Panc1 (cell line): ENCODE data around the gene RCOR3.
"Not testable (repeated sequence)": the region's sequence is repeated elsewhere in the genome, so short reads cannot be mapped to it uniquely, and the experiment has no call there.

ENCODE experiments used
- POLR2AphosphoS5 ChIP-seq: IDR thresholded peaks from 2 replicates; pipeline ENCODE4 v1.6.1; 2012; ENCODE audit warnings: mild to moderate bottlenecking, low read depth, low read length, moderate library complexity
- TF ChIP-seq, protein P1 (sequence below): fragments of 450-650 bp; IDR thresholded peaks from 2 replicates; pipeline ENCODE4 v1.5.1; 2017; ENCODE audit warnings: mild to moderate bottlenecking
- TF ChIP-seq, protein P2 (sequence below), 2 experiments: IDR thresholded peaks; 2 replicates each; pipeline ENCODE4 v1.6.1; 2011 to 2012; ENCODE audit warnings: low read depth in 2 of 2, control low read depth in 1 of 2, low read length in 1 of 2, mild to moderate bottlenecking in 1 of 2, moderate library complexity in 1 of 2; ENCODE audit not compliant: insufficient read depth in 1 of 2

DNA sequence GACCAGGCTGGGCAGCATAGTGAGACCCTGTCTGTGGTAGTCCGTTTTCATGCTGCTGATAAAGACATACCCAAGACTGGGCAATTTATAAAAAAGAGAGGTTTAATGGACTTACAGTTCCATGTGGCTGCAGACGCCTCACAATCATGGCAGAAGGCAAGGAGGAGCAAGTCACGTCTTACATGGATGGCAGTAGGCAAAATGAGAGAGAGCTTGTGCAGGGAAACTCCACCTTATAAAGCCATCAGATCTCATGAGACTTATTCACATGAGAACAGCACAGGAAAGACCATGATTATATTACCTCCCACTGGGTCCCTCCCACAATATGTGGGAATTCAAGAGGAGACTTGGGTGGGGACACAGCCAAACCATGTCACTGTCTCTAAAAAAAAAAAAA, 92.9 kb downstream of the RCOR3 start:
- TF ChIP-seq, protein P1, sequence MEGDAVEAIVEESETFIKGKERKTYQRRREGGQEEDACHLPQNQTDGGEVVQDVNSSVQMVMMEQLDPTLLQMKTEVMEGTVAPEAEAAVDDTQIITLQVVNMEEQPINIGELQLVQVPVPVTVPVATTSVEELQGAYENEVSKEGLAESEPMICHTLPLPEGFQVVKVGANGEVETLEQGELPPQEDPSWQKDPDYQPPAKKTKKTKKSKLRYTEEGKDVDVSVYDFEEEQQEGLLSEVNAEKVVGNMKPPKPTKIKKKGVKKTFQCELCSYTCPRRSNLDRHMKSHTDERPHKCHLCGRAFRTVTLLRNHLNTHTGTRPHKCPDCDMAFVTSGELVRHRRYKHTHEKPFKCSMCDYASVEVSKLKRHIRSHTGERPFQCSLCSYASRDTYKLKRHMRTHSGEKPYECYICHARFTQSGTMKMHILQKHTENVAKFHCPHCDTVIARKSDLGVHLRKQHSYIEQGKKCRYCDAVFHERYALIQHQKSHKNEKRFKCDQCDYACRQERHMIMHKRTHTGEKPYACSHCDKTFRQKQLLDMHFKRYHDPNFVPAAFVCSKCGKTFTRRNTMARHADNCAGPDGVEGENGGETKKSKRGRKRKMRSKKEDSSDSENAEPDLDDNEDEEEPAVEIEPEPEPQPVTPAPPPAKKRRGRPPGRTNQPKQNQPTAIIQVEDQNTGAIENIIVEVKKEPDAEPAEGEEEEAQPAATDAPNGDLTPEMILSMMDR: not testable (repeated sequence)
- not testable (repeated sequence) for TF ChIP-seq POLR2AphosphoS5
- TF ChIP-seq, protein P2, sequence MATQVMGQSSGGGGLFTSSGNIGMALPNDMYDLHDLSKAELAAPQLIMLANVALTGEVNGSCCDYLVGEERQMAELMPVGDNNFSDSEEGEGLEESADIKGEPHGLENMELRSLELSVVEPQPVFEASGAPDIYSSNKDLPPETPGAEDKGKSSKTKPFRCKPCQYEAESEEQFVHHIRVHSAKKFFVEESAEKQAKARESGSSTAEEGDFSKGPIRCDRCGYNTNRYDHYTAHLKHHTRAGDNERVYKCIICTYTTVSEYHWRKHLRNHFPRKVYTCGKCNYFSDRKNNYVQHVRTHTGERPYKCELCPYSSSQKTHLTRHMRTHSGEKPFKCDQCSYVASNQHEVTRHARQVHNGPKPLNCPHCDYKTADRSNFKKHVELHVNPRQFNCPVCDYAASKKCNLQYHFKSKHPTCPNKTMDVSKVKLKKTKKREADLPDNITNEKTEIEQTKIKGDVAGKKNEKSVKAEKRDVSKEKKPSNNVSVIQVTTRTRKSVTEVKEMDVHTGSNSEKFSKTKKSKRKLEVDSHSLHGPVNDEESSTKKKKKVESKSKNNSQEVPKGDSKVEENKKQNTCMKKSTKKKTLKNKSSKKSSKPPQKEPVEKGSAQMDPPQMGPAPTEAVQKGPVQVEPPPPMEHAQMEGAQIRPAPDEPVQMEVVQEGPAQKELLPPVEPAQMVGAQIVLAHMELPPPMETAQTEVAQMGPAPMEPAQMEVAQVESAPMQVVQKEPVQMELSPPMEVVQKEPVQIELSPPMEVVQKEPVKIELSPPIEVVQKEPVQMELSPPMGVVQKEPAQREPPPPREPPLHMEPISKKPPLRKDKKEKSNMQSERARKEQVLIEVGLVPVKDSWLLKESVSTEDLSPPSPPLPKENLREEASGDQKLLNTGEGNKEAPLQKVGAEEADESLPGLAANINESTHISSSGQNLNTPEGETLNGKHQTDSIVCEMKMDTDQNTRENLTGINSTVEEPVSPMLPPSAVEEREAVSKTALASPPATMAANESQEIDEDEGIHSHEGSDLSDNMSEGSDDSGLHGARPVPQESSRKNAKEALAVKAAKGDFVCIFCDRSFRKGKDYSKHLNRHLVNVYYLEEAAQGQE (IDR thresholded peaks at IDR 0.05; ENCODE audit: insufficient read depth in 1 of 2, low read depth in 2 of 2, low read length in 1 of 2): not testable (repeated sequence)
